ENCODE measurements around the gene TRNAU1AP.
"Not testable (repeated sequence)": the region's sequence is repeated elsewhere in the genome, so short reads cannot be mapped to it uniquely, and the experiment has no call there.

TRNAU1AP gene

GRCh38 chr1:28577052-28577678 lies 24.3 kb downstream of the TRNAU1AP start:
- DNase-seq (ENCODE audit: low spot score), result peak; percentile 59

- DNase-seq (ENCODE audit: low spot score), result peak; percentile 61
Observed at GRCh38 chr1:28577738-28578536, 25.1 kb downstream of the TRNAU1AP start.

- no peak for DNase-seq (ENCODE audit: low spot score)
Observed at GRCh38 chr1:28578696-28579218, 25.9 kb downstream of the TRNAU1AP start.

- DNase-seq (ENCODE audit: low spot score), result no peak
Observed at GRCh38 chr1:28579401-28579800, 26.5 kb downstream of the TRNAU1AP start.

GRCh38 chr1:28580722-28581530 lies 28.0 kb downstream of the TRNAU1AP start:
- DNase-seq (ENCODE audit: low spot score), result peak; percentile 68

GRCh38 chr1:28581531-28582247 lies 28.8 kb downstream of the TRNAU1AP start:
- peak; percentile 95 for DNase-seq (ENCODE audit: low spot score)

GRCh38 chr1:28582248-28582615 lies 29.3 kb downstream of the TRNAU1AP start:
- DNase-seq (ENCODE audit: low spot score), result no peak

- not testable (repeated sequence) for DNase-seq (ENCODE audit: low spot score)
Observed at GRCh38 chr1:28586585-28587391, 33.9 kb downstream of the TRNAU1AP start.

- no peak for DNase-seq (ENCODE audit: low spot score)
Observed at GRCh38 chr1:28591708-28592320, 38.9 kb downstream of the TRNAU1AP start, which contains the start of gene RAB42. Gene RAB42 (plus strand): TSS chr1:28592265. CDS start chr1:28592512, 247 bp downstream.

GRCh38 chr1:28592321-28593071 lies 39.6 kb downstream of the TRNAU1AP start:
- DNase-seq (ENCODE audit: low spot score), result no peak

GRCh38 chr1:28593988-28594356 lies 41.1 kb downstream of the TRNAU1AP start:
- DNase-seq (ENCODE audit: low spot score), result not testable (repeated sequence)

- not testable (repeated sequence) for DNase-seq (ENCODE audit: low spot score)
Observed at GRCh38 chr1:28594686-28595411, 42.0 kb downstream of the TRNAU1AP start.

- DNase-seq (ENCODE audit: low spot score), result no peak
Observed at GRCh38 chr1:28595412-28596191, 42.7 kb downstream of the TRNAU1AP start.

- DNase-seq (ENCODE audit: low spot score), result not testable (repeated sequence)
Observed at GRCh38 chr1:28596276-28596675, 43.4 kb downstream of the TRNAU1AP start.

- no peak for DNase-seq (ENCODE audit: low spot score)
Observed at GRCh38 chr1:28601696-28602095, 48.8 kb downstream of the TRNAU1AP start.

GRCh38 chr1:28602536-28603439 lies 49.9 kb downstream of the TRNAU1AP start:
- peak; percentile 64 for DNase-seq (ENCODE audit: low spot score)

- DNase-seq (ENCODE audit: low spot score), result no peak
Observed at GRCh38 chr1:28604411-28604810, 51.5 kb downstream of the TRNAU1AP start.
